HG02759 (cell line): ENCODE results near the gene A4GALT.

Source experiments
- ATAC-seq: cut with Tn5 transposase; IDR thresholded peaks from one replicate; pipeline ENCODE4 v1.9.1; 2021; ENCODE audit warnings: mild to moderate bottlenecking, moderate library complexity; ENCODE audit not compliant: unreplicated experiment

A4GALT gene

DNA sequence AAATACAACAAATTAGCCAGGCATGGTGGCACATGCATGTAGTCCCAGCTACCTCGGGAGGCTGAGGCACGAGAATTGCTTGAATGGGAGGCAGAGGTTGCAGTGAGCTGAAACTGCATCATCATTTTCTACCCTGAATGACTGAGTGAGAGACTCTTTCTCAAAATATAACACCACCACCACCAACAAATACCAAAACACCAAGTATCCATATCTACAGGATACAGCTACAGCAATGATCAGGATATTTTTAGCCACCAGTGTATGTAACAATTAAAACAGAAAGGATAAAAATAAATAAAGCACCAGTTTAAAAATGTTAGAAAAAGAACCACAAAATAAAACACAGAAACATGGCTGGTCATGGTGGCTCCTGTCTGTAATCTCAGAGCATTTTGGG is 13.2 kb downstream of the A4GALT start:
- ATAC-seq, result no peak

DNA sequence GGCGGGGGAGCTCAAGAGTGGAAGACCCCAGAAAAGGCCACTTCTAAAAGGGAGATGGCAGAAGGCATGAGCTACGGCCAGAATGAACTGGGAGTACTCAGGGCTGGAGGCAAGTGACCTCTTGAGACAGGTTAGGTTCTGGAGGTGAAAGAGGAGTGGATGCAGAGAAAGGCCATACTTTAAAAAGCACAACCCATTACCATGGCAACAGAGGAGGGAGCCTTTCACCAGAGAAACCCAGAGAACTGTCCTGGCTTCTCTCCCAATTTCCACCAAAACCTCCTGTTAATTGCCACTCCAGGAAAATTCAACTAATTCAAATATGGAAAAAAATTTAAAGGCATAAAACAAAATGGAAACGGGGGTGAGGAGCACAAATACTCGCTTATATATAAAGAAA is 15.8 kb downstream of the A4GALT start:
- ATAC-seq, result no peak

DNA sequence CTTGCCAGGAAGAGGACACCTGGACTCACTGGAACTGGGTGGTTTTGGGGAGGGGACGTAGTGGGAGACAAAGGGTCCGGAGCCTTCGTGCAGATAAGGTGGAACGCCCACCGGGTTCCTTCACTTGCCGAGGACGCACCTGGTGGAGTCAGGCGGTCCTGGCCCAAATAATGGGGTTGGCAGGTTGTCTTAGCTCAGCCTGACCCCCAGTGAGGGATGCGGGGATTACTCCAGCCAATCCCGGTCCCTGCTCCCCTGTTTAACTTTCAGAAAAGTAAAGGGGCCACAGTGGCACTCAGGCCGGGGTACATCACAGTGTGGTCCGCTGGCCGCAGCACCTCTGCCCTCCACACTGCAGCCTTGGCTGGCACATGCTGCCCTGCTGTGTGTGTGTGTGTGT is 18.0 kb downstream of the A4GALT start:
- no peak for ATAC-seq

DNA sequence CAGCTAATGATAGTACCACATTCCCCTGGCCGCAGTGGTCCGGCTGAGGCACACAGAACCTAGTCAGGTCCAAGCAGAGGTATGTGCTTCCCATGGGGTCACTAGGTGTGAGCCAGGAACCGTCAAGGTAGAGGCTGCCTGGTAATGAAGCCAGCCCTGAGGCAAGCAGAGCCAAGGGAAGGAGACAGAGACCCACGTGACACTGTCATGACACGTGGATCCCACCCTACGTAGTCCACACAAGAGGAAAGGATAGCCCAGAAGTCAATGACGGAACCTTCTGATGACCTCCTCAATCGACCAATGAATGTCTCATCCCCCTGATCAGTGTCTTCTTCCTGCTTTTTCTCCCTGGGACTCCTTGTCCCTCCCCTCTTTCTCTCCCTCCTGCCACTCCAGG is 19.0 kb downstream of the A4GALT start:
- no peak for ATAC-seq

DNA sequence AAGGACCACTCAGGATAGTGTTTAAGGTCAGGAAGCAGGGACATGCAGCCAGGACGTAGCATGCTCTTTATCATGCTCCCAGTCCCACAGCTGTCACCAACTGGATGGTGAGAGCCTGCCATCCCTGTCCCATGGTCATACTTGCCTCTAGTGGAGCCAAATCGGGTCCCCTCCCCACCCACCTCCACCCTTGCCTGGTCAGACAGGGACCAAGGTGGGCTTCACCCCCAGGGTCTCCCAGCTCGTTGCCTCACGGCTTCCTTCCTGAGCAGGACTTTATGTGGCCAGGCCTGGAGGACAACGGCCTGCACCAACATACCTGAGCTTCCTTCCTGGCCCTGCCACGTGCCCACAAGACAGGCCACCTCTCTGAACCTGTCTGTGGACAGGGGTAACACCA is 19.8 kb downstream of the A4GALT start:
- no peak for ATAC-seq

DNA sequence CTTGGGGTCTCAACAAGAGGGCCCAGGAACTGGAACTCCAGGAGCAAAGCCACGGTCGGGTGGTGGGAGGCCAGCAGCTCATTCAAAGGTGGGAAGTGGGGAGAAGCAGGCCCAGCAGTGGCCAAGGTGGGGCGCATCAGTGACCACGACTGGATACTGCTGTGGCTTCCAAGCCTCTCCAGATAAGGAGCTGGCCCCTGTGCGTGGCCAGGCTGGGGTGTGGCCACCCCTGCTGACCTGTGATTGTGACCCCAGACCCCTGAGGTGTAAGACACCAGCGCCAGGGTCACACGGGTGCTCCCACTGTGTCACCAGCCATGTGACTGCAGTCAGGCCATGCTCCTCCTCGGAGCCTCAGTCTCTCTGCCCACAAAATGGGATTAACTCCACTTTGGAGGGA is 20.3 kb downstream of the A4GALT start:
- no peak for ATAC-seq

DNA sequence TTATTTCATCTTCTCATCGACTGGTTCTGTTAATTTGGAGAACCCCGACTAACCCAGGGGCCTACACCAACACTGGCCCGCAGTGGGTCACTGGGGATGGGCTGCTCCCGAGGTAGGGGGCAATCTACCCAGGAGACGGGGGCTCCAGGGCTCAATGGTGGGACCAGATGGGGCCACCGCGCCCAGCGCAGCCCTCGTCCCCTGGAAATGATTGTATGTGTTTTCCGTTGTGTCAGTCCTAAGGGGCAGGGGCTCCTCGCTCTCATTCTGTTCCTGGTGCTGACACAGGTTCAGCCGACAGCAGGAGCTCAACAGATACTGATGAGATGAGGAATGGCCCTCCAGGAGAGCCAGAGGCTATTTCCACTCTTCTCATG is 20.7 kb downstream of the A4GALT start:
- no peak for ATAC-seq

DNA sequence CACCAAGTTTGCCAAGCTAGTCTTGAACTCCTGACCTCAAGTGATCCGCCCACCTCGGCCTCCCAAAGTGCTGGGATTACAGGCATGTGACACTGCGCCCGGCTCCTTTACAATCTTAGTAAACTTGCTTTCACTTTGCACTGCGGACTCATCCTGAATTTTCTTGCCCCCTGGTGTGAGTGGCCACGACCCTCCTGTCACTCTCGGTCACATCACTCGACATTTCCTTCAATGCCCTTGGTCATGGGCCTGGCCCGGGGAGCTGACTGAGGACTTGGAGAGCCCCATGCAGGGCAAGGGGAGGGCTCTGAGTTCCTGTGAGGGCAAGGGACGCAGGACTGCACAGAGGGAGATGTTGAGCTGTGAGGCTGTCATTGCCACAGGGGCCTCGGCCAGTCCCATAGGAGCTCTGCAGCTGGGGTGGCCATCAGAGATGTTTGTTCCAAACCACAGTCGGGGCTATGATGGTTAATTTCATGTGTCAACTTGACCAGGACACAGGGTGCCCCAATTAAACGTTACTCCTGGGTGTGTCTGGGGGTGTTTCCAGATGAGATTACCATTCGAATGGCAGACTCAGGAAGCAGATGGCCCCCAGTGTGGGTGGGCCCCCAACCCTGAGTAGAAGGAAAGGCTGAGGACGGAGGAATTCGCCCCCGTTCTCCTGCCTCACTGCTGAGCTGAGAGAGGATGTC is 21.2 kb downstream of the A4GALT start:
- ATAC-seq, result no peak

DNA sequence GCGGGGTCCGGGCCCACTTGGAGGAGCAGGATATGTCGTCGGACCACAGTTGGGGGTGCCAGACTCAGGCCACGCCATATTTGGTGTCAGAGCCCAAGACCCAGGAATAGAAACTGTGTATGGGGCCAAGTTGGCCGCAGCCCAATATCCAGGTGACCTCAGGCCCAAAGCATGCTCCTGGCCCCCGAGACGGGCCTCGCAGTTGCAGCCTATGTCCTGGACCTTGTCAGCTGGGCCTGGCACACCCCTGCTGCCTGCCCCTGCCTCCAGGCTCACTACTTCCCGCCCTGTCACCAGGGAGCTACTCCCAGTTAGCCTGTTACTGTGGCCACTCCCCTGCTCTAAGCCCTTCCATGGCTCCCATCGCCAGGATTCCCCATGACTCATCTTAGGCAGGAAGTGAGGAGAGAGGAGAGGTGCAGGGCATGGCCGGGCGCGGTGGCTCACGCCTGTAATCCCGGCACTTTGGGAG is 23.1 kb downstream of the A4GALT start:
- no peak for ATAC-seq

DNA sequence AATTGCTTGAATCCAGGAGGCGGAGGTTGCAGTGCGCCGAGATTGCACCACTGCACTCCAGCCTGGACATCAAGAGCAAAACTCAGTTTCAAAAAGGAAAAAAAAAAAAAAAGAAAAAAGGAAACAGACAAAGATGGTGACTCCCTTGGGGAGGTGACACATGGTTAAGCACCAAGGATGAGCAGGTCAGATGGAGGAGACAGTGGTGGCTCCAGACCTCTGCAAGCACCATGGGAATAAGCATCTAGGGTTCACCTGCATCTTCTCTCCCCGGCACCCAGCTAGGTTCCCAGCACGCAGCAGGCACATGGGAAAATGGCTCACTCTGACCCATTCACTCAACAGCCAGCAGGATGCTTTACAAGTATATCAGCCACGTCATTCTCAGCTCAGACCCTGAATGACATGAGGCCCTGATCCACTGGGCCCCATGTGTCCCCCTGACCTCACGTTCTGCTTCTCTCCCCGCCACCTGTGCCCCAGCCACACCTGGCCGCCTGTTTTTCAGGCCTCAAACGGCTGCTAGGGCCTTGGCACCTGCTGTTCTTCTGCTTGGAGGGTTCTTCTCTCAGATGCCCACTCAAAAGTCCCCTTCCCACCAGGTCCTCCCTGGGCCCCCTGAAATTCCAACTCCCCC is 24.2 kb downstream of the A4GALT start:
- ATAC-seq, result no peak

DNA sequence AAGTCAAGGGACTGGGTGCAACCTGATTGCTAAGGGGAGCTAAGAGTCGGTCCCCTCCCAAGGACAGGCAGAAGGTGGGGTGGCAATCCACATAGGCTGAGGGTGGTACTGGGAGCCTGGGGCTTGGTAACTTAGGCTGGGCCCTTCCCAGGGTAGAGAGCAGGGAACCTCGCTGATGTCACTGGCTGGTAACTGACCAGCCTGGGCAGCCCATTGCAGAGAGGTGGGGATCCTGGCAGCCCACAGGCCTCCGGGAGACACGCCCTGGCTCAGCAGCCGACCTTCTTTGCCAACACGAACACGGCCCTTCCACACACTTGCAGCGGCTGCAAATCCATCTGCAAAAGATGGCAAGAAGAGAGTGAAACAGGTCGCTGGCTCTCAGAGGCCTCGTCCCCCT is 25.4 kb downstream of the A4GALT start:
- ATAC-seq, result no peak

DNA sequence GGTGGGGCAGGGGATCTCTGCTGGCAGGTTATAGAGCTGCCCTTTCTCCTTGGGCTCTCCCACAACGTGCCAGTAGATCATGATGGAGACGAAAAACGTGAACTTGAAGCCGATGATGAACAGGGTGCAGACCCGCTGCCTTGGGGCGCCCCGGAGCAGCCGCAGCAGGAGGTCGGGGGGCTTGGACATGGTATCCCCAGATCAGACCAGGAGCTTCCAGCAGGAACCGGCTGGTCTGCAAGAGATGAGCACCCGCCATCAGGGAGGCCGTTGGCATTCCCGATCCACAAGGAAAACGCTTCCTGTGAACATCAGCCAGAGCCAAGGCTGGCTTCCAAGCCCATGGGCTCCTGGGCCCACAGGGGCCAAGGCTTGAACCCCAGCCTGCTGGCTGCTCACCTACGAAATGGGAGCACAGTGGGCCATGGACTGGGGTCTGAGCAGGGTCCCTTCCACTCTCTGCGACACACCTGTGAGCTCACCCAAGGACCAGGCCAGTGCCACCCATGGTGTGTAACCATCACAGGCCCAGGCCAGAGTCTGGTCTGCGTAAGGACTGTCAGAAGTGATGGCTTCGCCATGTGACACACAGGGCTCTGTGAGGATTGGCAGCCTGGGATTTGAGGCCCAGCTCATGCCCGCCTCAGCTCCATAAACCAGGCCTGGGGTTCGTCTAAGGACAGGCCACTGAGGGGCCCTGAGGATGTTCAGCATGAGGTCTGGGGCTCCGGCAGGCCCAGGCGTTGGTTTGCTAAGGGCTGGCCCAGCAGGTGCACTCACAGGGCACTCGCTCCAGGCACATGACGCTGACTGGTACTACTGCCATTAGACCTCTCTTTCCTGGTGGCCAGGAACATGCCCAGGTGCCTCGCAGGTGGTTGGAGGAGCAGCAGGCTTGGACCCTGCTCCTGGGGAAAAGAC is 26.6 kb downstream of the A4GALT start:
- no peak for ATAC-seq

DNA sequence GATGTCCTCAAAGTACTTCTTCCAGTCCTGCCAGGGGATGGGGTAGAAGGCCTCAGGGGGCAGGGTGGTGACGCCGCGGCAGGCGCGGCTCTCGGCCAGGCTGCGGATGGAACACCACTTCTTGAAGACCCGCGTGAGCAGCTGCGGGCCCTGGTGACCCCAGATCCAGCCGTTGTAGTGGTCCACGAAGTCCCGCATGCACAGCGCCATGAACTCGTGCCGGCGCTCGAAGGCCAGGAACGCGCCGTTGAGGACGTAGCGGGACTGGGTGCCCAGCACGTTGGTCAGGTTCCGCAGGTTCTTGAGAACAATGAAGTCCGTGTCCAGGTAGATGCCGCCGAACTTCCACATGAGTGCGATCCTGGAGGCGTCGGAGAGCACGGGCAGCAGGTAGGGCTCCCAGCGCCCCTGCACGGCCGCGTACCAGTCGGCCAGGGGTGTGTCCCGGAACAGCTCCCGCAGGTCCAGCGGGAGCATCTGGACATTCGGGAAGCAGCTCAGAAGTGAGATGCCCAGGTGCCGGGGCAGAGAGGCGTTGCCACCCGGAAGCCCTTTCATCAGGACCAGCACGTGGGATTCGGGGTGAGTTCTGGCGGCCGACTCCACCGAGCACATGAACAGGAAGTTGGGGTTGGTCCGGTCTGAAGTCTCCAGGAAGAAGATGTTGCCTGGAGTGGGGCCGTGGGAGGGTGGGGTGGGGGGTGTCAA is 27.5 kb downstream of the A4GALT start:
- ATAC-seq, result no peak

DNA sequence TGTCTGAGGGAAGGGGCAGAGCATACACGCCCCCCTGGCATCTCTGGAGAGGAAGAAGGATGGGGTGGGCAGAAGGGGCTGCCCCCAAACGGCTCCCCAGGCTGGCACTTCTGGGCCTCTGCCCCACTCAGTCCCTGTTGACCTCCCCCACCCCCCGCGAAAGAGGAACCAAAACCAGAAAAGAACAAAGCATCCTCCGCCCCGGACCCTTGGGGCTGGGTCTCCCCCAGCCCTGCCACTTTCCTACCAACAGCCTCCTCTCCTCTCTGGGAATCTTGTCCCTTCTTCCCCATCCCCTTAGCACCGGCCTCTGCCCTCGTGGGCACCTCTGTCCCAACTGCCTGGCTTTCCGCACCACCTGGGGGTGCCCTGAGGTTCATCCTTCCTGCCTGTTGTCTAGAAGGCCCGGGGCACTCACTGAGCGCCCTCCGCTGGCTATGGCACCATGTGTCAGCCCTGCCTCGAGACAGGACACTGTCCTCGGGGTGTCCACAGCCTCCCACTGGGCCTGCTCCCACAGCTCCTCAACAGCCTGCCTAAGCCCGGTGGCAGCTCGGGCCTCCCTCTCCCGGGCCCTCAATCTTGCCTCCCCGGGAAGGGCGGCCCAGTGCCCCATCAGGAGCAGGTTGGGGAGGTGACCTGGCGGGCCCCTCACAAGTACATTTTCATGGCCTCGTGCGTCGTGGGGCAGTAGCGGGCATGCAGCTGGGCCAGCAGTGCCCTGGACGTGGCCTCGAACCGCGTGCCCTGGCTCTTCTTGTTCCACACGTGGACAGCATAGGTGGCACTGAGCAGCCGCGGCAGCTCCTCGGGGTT is 28.2 kb downstream of the A4GALT start:
- no peak for ATAC-seq

DNA sequence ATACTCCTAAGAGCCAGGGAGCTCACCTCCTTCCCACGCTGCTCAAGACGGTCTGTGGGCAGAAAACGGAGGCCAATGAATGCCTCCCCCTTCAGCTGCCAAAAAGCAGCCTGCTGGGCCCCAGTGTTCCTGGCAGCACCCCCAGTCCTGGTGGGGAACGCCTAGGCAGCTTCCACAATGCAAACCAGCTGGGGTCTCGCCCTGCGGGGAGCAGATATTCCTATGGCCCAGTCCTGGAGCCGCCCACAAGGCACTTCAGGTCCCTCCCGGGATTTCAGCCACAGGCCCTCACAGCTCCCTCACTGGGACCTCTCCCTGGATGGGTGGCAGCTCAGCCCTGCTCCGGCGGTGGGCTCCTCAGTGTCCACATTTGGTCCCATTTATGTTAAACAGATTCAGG is 29.2 kb downstream of the A4GALT start:
- no peak for ATAC-seq

DNA sequence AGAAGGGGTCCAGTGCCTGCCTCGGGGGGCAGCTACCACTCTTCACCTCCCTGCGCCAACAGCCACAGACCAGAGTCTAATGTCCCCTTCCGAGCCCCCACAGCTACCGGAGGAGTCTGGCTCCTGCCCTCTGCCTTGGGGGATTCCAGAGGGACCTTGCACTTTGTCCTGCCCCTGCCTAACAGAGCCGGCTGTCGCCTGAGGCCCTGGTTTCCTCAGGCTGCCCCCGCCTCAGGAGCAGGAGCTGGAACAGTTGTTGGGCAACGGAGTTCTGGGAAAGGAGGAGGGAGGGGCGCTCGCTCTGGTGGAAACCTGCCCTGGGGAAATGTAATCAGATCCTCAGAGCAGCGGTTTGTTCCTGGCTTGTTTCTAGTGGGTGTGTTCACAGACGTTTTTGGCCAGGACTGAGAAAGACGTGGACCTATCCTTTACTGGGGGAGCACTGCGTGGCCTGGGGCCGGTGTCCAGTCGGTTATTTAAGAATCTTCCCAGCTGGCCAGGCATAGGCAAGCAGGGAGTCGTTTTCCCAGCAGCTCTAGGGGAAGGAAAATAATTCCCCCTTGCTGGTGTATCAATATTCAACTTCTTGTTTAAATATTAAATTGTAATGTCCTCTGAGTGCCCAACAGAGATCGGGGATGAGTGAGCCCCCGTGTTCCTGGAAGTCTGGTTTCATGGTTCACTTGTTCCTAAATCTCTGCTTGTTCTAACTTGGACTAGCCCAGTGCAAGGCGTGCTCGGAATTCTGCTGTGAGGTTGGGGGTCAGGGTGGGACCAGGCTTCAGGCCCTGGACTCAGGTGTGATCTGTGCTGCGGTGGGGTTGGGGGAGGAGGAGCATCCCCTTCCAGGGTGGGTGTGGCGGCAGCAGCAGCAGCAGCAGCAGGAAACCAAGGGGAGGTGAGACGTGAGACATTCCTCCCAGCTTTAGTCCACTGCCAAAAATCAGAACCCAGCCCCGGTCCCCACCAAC is 32.1 kb downstream of the A4GALT start:
- ATAC-seq, result no peak

DNA sequence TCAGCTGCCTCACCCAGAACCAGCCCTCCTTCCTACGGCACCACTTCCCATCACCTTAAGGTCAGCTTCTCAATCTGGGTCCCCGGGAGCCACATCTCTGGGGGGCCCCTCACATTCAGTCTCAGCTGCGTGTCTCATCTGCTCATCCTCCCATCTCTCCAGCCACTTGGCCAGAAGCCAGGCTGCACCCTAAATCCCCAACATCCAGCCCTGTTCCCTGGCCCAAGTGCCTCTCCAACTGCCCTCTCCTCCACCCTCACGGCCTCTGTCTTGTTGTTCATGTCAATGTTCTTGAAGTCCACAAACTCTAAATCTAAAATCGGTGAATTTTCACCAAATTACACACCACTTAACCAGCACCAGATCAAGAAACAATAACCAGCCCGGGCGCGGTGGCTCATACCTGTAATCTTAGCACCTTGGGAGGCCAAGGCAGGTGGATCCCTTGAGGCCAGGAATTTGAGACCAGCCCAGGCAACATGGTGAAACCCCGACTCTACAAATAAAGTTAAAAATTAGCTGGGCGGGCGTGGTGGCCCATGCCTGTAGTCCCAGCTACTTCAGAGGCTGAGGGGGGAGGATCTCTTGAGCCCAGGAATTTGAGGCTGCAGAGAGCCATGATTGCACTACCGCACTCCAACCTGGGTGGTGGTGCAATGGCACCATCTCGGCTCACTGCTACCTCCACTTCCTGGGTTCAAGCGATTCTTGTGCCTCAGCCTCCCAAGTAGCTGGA is 33.7 kb downstream of the A4GALT start:
- ATAC-seq, result no peak

DNA sequence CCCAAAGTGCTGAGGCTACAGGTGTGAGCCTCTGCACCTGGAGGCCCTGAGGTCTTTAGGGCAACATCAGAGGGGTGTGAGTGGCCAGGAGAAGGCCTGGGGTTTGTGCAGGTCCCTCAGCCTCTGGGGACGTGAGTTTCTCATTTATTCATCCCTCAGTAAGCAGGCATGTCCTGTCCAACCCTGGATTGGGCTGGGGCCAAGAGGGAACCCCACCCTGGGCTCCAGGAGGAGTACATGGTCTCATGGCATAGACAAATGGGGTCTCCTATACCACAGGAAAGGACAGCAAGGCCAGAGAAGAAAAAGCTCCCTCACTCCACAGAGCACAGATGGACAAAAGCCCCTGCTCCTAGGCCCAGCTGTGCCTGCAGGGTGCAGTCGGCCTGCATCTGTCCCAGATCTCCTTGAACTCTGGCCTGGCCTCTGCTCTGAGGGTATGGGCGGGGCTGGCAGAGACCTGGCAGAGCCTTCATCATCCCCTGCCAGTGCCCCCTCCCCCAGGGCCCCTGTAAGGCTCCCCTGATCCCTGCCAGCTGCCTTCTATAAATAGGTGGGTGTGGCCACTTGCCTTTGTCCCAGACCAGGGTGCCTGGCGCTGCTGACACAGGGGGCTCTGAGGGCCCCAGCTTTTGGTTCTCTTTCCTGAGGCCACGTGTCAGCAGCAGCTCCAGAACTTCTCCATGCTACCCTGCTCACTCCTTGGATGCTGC is 34.6 kb downstream of the A4GALT start:
- no peak for ATAC-seq
